Middle frontal gyrus (tissue), 1 donor: ENCODE measurements around the gene LYRM1.
"Not testable (repeated sequence)": the region's sequence is repeated elsewhere in the genome, so short reads cannot be mapped to it uniquely, and the experiment has no call there.

Experiments
- DNase-seq: peaks from one replicate; pipeline ENCODE4 v3.0.0-alpha.2; 2015; ENCODE audit warnings: low spot score; ENCODE audit errors: extremely low spot score

The LYRM1 gene

DNA sequence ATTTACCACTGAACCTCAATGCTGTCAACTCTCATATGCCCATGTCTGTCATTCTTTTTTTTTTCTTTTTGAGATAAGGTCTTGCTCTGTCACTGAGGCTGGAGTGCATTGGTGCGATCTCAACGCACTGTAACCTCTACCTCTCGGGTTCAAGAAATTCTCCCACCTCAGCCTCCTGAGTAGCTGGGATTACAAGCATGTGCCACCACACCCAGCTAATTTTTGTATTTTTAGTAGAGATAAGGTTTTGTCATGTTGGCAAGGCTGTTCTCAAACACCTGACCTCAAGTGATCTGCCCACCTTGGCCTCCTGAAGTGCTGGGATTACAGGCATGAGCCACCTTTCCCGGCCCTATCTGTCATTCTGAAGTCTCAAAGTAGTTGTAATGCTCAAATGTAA, 72.6 kb downstream of the LYRM1 start:
- DNase-seq, result not testable (repeated sequence)
